K562 (cell line): Measurements from ENCODE around the gene ZKSCAN4. TPM values are rescaled to one million over a fixed set of nuclear protein-coding genes. Genes with fewer than 3 reads are reported as not detected.

Experiments
- CHD1 ChIP-seq: fragments of 200-600 bp; sonication (generic); IDR thresholded peaks from one replicate; pipeline ENCODE4 v1.6.1; 2012; ENCODE audit warnings: mild to moderate bottlenecking, moderate library complexity, low read length, inconsistent platforms
- GABPA ChIP-seq: fragments of 200-800 bp; sonication (Bioruptor generic); conservative IDR thresholded peaks from 2 replicates; pipeline ENCODE4 v1.6.1; 2016; ENCODE audit warnings: low read depth, missing genetic modification characterization, missing compliant biosample characterization
- KDM1A ChIP-seq, 2 experiments: fragments of 450-650 bp; IDR thresholded peaks; 2 replicates each; pipeline ENCODE4 v1.6.1; 2016; ENCODE audit warnings: mild to moderate bottlenecking in 2 of 2
- MYC ChIP-seq, 2 experiments: fragments of 250-450 bp in 1 of 2; sonication (Bioruptor Pico) in 1 of 2; IDR thresholded peaks; 2 replicates each; pipeline versions ENCODE4 v1.5.1 to v1.6.1; 2012 to 2021; ENCODE audit warnings: low read depth in 2 of 2, borderline replicate concordance in 1 of 2, improper control_type of control experiment in 1 of 2, low read length in 1 of 2, mild to moderate bottlenecking in 1 of 2, moderate library complexity in 1 of 2
- TAF7 ChIP-seq: fragments of 450-650 bp; IDR thresholded peaks from 2 replicates; pipeline ENCODE4 v1.6.1; 2016; ENCODE audit warnings: missing genetic modification characterization, missing compliant biosample characterization
- TSC22D4 ChIP-seq: fragments of 450-650 bp; IDR thresholded peaks from 2 replicates; pipeline ENCODE4 v1.6.1; 2016; ENCODE audit warnings: missing genetic modification characterization, missing biosample characterization, control low read depth
- U2AF2 ChIP-seq: fragments of 200-400 bp; formaldehyde crosslinking; optimal IDR thresholded peaks from 2 replicates; pipeline ENCODE3; 2017; ENCODE audit warnings: low read depth, mild to moderate bottlenecking, low read length
- ZNF184 ChIP-seq: sonication (generic); formaldehyde crosslinking; IDR thresholded peaks from 2 replicates; pipeline ENCODE4 v1.5.0; 2020; ENCODE audit warnings: missing genetic modification reagents
- polyA plus RNA-seq, 8 experiments: library from polyadenylated mRNA; depleted of rRNA in 4 of 8; stranded (reverse) in 5 of 8; unstranded in 3 of 8; fragments of >200 nt; fragmentation: Nextera tagmentation in 2 of 8; fragmentation: Illumina TruSeq in 1 of 8; extraction: Ambion mirVana in 2 of 8; extraction: Trizol in 1 of 8; gene quantifications; 2 replicates each; pipeline versions ENCODE4 v1.2.1 to v1.2.3, GENCODE V29; 2011 to 2014; ENCODE audit warnings: inconsistent platforms in 1 of 8, missing spikeins in 1 of 8
- total RNA-seq, 7 experiments: library from RNA; depleted of rRNA in 6 of 7; stranded (reverse); fragments of >200 nt in 6 of 7; fragmentation: Illumina TruSeq in 2 of 7; extraction: Trizol in 2 of 7; gene quantifications; 2 replicates each; pipeline versions ENCODE4 v1.2.1 to v1.2.3, GENCODE V29; 2011 to 2021; ENCODE audit warnings: low replicate concordance in 1 of 7
- TF ChIP-seq, protein P1 (sequence below): sonication (generic); formaldehyde crosslinking; IDR thresholded peaks from 2 replicates; pipeline ENCODE4 v1.8.1; 2023; ENCODE audit warnings: mild to moderate bottlenecking, missing genetic modification reagents
- TF ChIP-seq, protein P2 (sequence below): conservative IDR thresholded peaks from 2 replicates; pipeline ENCODE4 v1.6.1; 2011; ENCODE audit warnings: low read depth, mild to moderate bottlenecking, low read length; ENCODE audit not compliant: control insufficient read depth
- TF ChIP-seq, protein P3 (sequence below), 2 experiments: fragments of 450-650 bp; IDR thresholded peaks; 2 replicates each; pipeline ENCODE4 v1.6.1; 2016
- TF ChIP-seq, protein P4 (sequence below): fragments of 450-650 bp; IDR thresholded peaks from 2 replicates; pipeline ENCODE4 v1.6.1; 2018; ENCODE audit not compliant: partially characterized antibody
- TF ChIP-seq, protein P5 (sequence below): fragments of 250-450 bp; sonication (Bioruptor Pico); IDR thresholded peaks from 2 replicates; pipeline ENCODE4 v1.9.0; 2021; ENCODE audit warnings: mild to moderate bottlenecking, inconsistent platforms

ZKSCAN4 gene
- total and polyA plus RNA-seq, 9 of the 15 experiments (the other 6 are each of a cell fraction or from before 2014, with no cell fraction given), result 1.2 to 5.3 (median 4.7) TPM

DNA sequence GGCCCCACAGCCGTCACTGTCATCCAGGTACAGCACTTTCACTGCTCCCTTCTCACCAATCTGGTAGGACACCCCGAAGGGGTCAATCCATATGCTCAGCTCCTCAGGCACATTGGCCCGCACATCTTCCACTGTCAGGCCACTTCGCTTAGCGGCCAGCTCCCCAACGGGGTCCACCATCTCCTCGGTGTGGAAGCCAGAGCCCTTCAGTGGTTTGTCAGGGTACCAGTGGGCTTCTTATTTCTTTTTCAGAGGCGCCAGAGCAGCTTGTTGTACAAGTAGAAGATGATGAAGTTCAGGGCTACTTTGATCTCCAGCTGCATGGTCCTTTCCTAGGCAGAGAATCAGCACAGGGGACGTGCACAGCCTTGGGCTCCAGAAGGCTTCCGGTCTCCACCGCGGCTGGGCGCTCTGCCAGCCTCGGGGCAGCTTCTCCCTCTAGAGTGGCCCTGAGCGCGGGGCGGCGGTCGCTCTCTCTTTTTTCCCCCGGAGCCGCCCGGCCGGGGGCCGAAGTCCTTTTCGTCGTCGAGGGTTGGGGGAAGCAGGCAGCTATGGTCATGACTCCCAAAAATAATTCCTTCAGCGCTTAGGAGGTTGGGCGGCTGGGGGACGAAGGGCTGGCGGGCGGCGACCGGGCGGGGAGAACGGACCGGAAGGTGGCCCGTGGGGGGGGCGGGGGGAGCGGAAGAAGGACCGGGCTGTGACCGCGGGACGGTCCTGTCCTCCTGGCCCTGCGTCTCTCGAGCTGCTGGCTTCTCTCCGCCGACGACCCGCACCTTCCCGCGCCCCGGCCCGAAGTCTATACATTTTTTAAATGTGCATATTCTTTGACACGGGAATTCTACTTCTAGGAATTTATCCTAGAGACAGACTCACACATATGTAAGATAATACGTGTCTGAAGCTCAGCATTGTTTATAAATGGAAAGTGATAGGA lies 33.5 kb downstream of the ZKSCAN4 start (continued):
- TF ChIP-seq, protein P1, sequence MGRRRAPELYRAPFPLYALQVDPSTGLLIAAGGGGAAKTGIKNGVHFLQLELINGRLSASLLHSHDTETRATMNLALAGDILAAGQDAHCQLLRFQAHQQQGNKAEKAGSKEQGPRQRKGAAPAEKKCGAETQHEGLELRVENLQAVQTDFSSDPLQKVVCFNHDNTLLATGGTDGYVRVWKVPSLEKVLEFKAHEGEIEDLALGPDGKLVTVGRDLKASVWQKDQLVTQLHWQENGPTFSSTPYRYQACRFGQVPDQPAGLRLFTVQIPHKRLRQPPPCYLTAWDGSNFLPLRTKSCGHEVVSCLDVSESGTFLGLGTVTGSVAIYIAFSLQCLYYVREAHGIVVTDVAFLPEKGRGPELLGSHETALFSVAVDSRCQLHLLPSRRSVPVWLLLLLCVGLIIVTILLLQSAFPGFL (CRISPR knock-in tag), result no peak
- TF ChIP-seq MYC (IDR thresholded peaks at IDR 0.05; ENCODE audit: low read depth, low read length), result peak; percentile 13; the same call in 1 of the 2 replicates
- no peak for TF ChIP-seq MYC (CRISPR knock-in tag; IDR thresholded peaks at IDR 0.05; ENCODE audit: borderline replicate concordance, low read depth)
- TF ChIP-seq, protein P2, sequence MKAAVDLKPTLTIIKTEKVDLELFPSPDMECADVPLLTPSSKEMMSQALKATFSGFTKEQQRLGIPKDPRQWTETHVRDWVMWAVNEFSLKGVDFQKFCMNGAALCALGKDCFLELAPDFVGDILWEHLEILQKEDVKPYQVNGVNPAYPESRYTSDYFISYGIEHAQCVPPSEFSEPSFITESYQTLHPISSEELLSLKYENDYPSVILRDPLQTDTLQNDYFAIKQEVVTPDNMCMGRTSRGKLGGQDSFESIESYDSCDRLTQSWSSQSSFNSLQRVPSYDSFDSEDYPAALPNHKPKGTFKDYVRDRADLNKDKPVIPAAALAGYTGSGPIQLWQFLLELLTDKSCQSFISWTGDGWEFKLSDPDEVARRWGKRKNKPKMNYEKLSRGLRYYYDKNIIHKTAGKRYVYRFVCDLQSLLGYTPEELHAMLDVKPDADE, result no peak; the same call in 1 of the 2 replicates
- TF ChIP-seq, protein P3, sequence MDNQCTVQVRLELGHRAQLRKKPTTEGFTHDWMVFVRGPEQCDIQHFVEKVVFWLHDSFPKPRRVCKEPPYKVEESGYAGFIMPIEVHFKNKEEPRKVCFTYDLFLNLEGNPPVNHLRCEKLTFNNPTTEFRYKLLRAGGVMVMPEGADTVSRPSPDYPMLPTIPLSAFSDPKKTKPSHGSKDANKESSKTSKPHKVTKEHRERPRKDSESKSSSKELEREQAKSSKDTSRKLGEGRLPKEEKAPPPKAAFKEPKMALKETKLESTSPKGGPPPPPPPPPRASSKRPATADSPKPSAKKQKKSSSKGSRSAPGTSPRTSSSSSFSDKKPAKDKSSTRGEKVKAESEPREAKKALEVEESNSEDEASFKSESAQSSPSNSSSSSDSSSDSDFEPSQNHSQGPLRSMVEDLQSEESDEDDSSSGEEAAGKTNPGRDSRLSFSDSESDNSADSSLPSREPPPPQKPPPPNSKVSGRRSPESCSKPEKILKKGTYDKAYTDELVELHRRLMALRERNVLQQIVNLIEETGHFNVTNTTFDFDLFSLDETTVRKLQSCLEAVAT (IDR thresholded peaks at IDR 0.05), result 0 out of 4 replicates have a peak, but pooled peaks of 1 of the 2 experiments have one; percentile 26
- TF ChIP-seq TAF7 (tag), result peak; percentile 71; the same call in 1 of the 2 replicates
- TF ChIP-seq ZNF184 (CRISPR knock-in tag), result no peak
- TF ChIP-seq CHD1, result peak; percentile 28
- TF ChIP-seq TSC22D4 (tag), result no peak
- TF ChIP-seq KDM1A (IDR thresholded peaks at IDR 0.05), result no peak
- TF ChIP-seq U2AF2, result no peak
- TF ChIP-seq, protein P4, sequence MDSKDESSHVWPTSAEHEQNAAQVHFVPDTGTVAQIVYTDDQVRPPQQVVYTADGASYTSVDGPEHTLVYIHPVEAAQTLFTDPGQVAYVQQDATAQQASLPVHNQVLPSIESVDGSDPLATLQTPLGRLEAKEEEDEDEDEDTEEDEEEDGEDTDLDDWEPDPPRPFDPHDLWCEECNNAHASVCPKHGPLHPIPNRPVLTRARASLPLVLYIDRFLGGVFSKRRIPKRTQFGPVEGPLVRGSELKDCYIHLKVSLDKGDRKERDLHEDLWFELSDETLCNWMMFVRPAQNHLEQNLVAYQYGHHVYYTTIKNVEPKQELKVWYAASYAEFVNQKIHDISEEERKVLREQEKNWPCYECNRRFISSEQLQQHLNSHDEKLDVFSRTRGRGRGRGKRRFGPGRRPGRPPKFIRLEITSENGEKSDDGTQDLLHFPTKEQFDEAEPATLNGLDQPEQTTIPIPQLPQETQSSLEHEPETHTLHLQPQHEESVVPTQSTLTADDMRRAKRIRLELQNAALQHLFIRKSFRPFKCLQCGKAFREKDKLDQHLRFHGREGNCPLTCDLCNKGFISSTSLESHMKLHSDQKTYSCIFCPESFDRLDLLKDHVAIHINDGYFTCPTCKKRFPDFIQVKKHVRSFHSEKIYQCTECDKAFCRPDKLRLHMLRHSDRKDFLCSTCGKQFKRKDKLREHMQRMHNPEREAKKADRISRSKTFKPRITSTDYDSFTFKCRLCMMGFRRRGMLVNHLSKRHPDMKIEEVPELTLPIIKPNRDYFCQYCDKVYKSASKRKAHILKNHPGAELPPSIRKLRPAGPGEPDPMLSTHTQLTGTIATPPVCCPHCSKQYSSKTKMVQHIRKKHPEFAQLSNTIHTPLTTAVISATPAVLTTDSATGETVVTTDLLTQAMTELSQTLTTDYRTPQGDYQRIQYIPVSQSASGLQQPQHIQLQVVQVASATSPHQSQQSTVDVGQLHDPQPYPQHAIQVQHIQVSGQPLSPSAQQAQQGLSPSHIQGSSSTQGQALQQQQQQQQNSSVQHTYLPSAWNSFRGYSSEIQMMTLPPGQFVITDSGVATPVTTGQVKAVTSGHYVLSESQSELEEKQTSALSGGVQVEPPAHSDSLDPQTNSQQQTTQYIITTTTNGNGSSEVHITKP, result no peak
- TF ChIP-seq GABPA, result peak; percentile 99
- TF ChIP-seq, protein P5, sequence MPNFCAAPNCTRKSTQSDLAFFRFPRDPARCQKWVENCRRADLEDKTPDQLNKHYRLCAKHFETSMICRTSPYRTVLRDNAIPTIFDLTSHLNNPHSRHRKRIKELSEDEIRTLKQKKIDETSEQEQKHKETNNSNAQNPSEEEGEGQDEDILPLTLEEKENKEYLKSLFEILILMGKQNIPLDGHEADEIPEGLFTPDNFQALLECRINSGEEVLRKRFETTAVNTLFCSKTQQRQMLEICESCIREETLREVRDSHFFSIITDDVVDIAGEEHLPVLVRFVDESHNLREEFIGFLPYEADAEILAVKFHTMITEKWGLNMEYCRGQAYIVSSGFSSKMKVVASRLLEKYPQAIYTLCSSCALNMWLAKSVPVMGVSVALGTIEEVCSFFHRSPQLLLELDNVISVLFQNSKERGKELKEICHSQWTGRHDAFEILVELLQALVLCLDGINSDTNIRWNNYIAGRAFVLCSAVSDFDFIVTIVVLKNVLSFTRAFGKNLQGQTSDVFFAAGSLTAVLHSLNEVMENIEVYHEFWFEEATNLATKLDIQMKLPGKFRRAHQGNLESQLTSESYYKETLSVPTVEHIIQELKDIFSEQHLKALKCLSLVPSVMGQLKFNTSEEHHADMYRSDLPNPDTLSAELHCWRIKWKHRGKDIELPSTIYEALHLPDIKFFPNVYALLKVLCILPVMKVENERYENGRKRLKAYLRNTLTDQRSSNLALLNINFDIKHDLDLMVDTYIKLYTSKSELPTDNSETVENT, result no peak
